Spleen (tissue), 7 donors: Measurements from ENCODE around the gene KRT16.
"Not testable (repeated sequence)": the region's sequence is repeated elsewhere in the genome, so short reads cannot be mapped to it uniquely, and the experiment has no call there.

Source experiments
- POLR2A ChIP-seq, 3 donors: fragments of 450-650 bp; IDR thresholded peaks; one replicate each; pipeline ENCODE4 v1.5.1; 2017; ENCODE audit warnings: antibody characterized with exemption in 3 of 3, mild to moderate bottlenecking in 1 of 3
- POLR2AphosphoS5 ChIP-seq, 3 donors: sonication (generic); formaldehyde crosslinking; IDR thresholded peaks; one replicate each; pipeline ENCODE4 v1.5.1; 2017; ENCODE audit warnings: antibody characterized with exemption in 3 of 3
- TF ChIP-seq, protein P1 (sequence below), 11 experiments: fragments of 200-600 bp in 7 of 11; fragments of 450-650 bp in 4 of 11; sonication (generic) in 4 of 11; IDR thresholded peaks in 8 of 11; conservative IDR thresholded peaks in 3 of 11; 1 replicate in 7 of 11; 2 replicates in 4 of 11; pipeline versions ENCODE4 v1.4.0 to v1.8.0; 2016 to 2021; ENCODE audit warnings: antibody characterized with exemption in 11 of 11, inconsistent platforms in 4 of 11, mild to moderate bottlenecking in 1 of 11
- donor health status: DM: no; HTN: no; CAD: no; lungs with moderate emphysema.
- donor health status: DM: no; HTN: no; CAD: no.
- donor health status: DM: no; HTN: no; CAD: no.

DNA sequence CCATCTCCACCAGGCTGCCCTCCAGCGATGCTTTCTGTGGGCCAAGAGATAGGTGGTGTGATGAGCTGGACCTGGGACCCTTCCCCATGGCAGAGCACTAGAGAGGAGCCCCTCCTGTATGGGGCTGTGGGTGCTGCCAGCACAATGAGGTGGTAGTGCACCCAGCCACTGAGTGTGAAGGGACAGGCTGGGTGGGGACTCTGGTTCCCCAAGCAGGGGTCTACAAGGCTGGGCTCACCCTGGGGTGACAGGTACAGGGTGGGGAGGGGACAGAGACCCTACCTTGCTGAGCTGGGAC lies 15.5 kb upstream of the KRT16 start:
- TF ChIP-seq POLR2A, POLR2AphosphoS5 (IDR thresholded peaks at IDR 0.05): not testable (repeated sequence)
- TF ChIP-seq, protein P1, sequence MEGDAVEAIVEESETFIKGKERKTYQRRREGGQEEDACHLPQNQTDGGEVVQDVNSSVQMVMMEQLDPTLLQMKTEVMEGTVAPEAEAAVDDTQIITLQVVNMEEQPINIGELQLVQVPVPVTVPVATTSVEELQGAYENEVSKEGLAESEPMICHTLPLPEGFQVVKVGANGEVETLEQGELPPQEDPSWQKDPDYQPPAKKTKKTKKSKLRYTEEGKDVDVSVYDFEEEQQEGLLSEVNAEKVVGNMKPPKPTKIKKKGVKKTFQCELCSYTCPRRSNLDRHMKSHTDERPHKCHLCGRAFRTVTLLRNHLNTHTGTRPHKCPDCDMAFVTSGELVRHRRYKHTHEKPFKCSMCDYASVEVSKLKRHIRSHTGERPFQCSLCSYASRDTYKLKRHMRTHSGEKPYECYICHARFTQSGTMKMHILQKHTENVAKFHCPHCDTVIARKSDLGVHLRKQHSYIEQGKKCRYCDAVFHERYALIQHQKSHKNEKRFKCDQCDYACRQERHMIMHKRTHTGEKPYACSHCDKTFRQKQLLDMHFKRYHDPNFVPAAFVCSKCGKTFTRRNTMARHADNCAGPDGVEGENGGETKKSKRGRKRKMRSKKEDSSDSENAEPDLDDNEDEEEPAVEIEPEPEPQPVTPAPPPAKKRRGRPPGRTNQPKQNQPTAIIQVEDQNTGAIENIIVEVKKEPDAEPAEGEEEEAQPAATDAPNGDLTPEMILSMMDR (IDR thresholded peaks at IDR 0.05 in 8 of 11, conservative IDR thresholded peaks at IDR 0.05 in 3 of 11) = not testable (repeated sequence)
